SK-N-SH treated with all-trans-retinoic acid at 6 μM for 48 hours (cell line): ENCODE data around the gene RPS19BP1.

Experiments
- ATAC-seq: fragments of 200-7000 bp; cut with Tn5 transposase; 3 replicates; pipeline ENCODE4 v1.9.1; 2020; ENCODE audit warnings: mild to moderate bottlenecking, moderate library complexity
- ARNTL ChIP-seq: fragments of 450-650 bp; formaldehyde crosslinking; IDR thresholded peaks from 2 replicates; pipeline ENCODE4 v1.5.0; 2020; ENCODE audit warnings: low read depth, mild to moderate bottlenecking, moderate library complexity, borderline replicate concordance
- BACH2 ChIP-seq: fragments of 250-450 bp; sonication (Bioruptor Pico); IDR thresholded peaks from 2 replicates; pipeline ENCODE4 v1.9.0; 2021; ENCODE audit warnings: mild to moderate bottlenecking, borderline replicate concordance
- CSDC2 ChIP-seq: fragments of 250-450 bp; sonication (Bioruptor Pico); IDR thresholded peaks from 2 replicates; pipeline ENCODE4 v1.5.0; 2020; ENCODE audit warnings: mild to moderate bottlenecking, moderate library complexity
- ESRRG ChIP-seq: fragments of 250-450 bp; sonication (Bioruptor Pico); IDR thresholded peaks from 2 replicates; pipeline ENCODE4 v1.6.1; 2021; ENCODE audit warnings: mild to moderate bottlenecking
- GLIS3 ChIP-seq: fragments of 250-450 bp; sonication (Bioruptor Pico); IDR thresholded peaks from 2 replicates; pipeline ENCODE4 v1.5.0; 2020; ENCODE audit warnings: mild to moderate bottlenecking, moderate library complexity
- ISL1 ChIP-seq: fragments of 250-450 bp; sonication (Bioruptor Pico); IDR thresholded peaks from 2 replicates; pipeline ENCODE4 v2.1.2; 2022; ENCODE audit warnings: mild to moderate bottlenecking, moderate library complexity
- OSR1 ChIP-seq: fragments of 250-450 bp; sonication (Bioruptor Pico); IDR thresholded peaks from 2 replicates; pipeline ENCODE4 v1.8.0; 2022; ENCODE audit warnings: moderate library complexity, mild to moderate bottlenecking, inconsistent platforms
- PPARA ChIP-seq: fragments of 250-450 bp; sonication (Bioruptor Pico); IDR thresholded peaks from 2 replicates; pipeline ENCODE4 v1.5.0; 2020; ENCODE audit warnings: mild to moderate bottlenecking, borderline replicate concordance
- RARB ChIP-seq: fragments of 250-450 bp; sonication (Bioruptor Pico); IDR thresholded peaks from 2 replicates; pipeline ENCODE4 v1.8.0; 2021; ENCODE audit warnings: mild to moderate bottlenecking, moderate library complexity
- SNAI2 ChIP-seq: fragments of 250-450 bp; sonication (Bioruptor Pico); IDR thresholded peaks from 2 replicates; pipeline ENCODE4 v1.5.0; 2020; ENCODE audit warnings: mild to moderate bottlenecking, moderate library complexity
- TCF4 ChIP-seq: fragments of 250-450 bp; sonication (Bioruptor Pico); IDR thresholded peaks from 2 replicates; pipeline ENCODE4 v1.8.0; 2021; ENCODE audit warnings: mild to moderate bottlenecking, moderate library complexity, borderline replicate concordance
- TOX ChIP-seq: fragments of 250-450 bp; sonication (Bioruptor Pico); IDR thresholded peaks from 2 replicates; pipeline ENCODE4 v1.8.0; 2021; ENCODE audit warnings: mild to moderate bottlenecking, moderate library complexity, borderline replicate concordance
- ZC3H10 ChIP-seq: fragments of 250-450 bp; sonication (Bioruptor Pico); IDR thresholded peaks from 2 replicates; pipeline ENCODE4 v1.5.1; 2021; ENCODE audit warnings: mild to moderate bottlenecking, moderate library complexity
- ZFP3 ChIP-seq: fragments of 250-450 bp; sonication (Bioruptor Pico); IDR thresholded peaks from 2 replicates; pipeline ENCODE4 v1.5.0; 2020; ENCODE audit warnings: mild to moderate bottlenecking, moderate library complexity
- ZFP30 ChIP-seq: fragments of 450-650 bp; formaldehyde crosslinking; IDR thresholded peaks from 2 replicates; pipeline ENCODE4 v1.5.0; 2022; ENCODE audit warnings: mild to moderate bottlenecking, moderate library complexity
- ZNF565 ChIP-seq: fragments of 450-650 bp; formaldehyde crosslinking; conservative IDR thresholded peaks from 2 replicates; pipeline ENCODE4 v1.5.0; 2020; ENCODE audit warnings: low read depth, mild to moderate bottlenecking, moderate library complexity
- ZNF70 ChIP-seq: fragments of 450-650 bp; formaldehyde crosslinking; IDR thresholded peaks from 2 replicates; pipeline ENCODE4 v1.5.0; 2020; ENCODE audit warnings: mild to moderate bottlenecking, moderate library complexity
- ZNF8 ChIP-seq: fragments of 450-650 bp; formaldehyde crosslinking; IDR thresholded peaks from 2 replicates; pipeline ENCODE4 v1.5.0; 2020; ENCODE audit warnings: mild to moderate bottlenecking, moderate library complexity
- TF ChIP-seq, protein P1 (sequence below): fragments of 250-450 bp; sonication (Bioruptor Pico); IDR thresholded peaks from 2 replicates; pipeline ENCODE4 v1.5.0; 2020; ENCODE audit warnings: mild to moderate bottlenecking, moderate library complexity
- TF ChIP-seq, protein P2 (sequence below): fragments of 250-450 bp; sonication (Bioruptor Pico); IDR thresholded peaks from 2 replicates; pipeline ENCODE4 v1.5.1; 2021; ENCODE audit warnings: mild to moderate bottlenecking, moderate library complexity
- TF ChIP-seq, protein P3 (sequence below): fragments of 250-450 bp; sonication (Bioruptor Pico); IDR thresholded peaks from 2 replicates; pipeline ENCODE4 v1.8.0; 2020; ENCODE audit warnings: mild to moderate bottlenecking, moderate library complexity, borderline replicate concordance
- TF ChIP-seq, protein P4 (sequence below): fragments of 250-450 bp; sonication (Bioruptor Pico); IDR thresholded peaks from 2 replicates; pipeline ENCODE4 v1.8.0; 2021; ENCODE audit warnings: low read depth, mild to moderate bottlenecking, moderate library complexity, borderline replicate concordance

Gene RPS19BP1

DNA sequence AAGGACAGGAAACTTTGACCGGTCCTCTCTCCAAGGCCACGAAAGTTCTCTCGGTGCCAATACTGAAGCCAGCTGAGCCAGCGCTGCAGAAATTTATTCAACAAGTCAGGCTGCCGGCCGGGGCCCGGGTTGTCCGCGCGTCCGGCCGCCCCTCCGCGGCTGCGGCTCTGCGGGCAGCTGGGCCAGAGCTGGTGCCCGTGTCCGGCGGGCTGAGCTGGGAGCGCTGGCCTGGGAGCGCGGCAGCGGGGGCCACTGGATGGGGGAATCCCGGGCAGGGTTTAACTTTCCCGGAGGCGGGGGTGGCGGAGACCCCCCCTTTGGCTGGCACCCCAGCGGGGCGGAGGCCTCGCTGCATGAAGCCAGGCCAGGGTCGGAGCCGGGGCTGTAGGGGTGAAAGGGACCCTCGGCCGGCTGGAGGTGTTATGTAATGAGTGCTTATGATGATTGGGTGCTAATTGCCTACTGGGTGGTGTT, 25.7 kb upstream of the RPS19BP1 start:
- no peak for TF ChIP-seq ISL1 (CRISPR knock-in tag)
- TF ChIP-seq ZC3H10 (CRISPR knock-in tag): no peak
- no peak for TF ChIP-seq GLIS3
- no peak for TF ChIP-seq PPARA (CRISPR knock-in tag)
- TF ChIP-seq ZNF70 (CRISPR knock-in tag): no peak
- TF ChIP-seq ZNF565 (CRISPR knock-in tag): no peak
- no peak for TF ChIP-seq RARB (CRISPR knock-in tag)
- TF ChIP-seq, protein P1, sequence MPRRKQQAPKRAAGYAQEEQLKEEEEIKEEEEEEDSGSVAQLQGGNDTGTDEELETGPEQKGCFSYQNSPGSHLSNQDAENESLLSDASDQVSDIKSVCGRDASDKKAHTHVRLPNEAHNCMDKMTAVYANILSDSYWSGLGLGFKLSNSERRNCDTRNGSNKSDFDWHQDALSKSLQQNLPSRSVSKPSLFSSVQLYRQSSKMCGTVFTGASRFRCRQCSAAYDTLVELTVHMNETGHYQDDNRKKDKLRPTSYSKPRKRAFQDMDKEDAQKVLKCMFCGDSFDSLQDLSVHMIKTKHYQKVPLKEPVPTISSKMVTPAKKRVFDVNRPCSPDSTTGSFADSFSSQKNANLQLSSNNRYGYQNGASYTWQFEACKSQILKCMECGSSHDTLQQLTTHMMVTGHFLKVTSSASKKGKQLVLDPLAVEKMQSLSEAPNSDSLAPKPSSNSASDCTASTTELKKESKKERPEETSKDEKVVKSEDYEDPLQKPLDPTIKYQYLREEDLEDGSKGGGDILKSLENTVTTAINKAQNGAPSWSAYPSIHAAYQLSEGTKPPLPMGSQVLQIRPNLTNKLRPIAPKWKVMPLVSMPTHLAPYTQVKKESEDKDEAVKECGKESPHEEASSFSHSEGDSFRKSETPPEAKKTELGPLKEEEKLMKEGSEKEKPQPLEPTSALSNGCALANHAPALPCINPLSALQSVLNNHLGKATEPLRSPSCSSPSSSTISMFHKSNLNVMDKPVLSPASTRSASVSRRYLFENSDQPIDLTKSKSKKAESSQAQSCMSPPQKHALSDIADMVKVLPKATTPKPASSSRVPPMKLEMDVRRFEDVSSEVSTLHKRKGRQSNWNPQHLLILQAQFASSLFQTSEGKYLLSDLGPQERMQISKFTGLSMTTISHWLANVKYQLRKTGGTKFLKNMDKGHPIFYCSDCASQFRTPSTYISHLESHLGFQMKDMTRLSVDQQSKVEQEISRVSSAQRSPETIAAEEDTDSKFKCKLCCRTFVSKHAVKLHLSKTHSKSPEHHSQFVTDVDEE: no peak
- TF ChIP-seq ZFP30: no peak
- no peak for TF ChIP-seq CSDC2 (CRISPR knock-in tag)
- no peak for TF ChIP-seq OSR1 (CRISPR knock-in tag)
- TF ChIP-seq TCF4 (CRISPR knock-in tag): no peak
- TF ChIP-seq SNAI2 (CRISPR knock-in tag): no peak
- TF ChIP-seq ARNTL (CRISPR knock-in tag): no peak
- no peak for TF ChIP-seq ESRRG (CRISPR knock-in tag)
- TF ChIP-seq ZFP3 (CRISPR knock-in tag): no peak
- no peak for TF ChIP-seq TOX (CRISPR knock-in tag)
- TF ChIP-seq, protein P2, sequence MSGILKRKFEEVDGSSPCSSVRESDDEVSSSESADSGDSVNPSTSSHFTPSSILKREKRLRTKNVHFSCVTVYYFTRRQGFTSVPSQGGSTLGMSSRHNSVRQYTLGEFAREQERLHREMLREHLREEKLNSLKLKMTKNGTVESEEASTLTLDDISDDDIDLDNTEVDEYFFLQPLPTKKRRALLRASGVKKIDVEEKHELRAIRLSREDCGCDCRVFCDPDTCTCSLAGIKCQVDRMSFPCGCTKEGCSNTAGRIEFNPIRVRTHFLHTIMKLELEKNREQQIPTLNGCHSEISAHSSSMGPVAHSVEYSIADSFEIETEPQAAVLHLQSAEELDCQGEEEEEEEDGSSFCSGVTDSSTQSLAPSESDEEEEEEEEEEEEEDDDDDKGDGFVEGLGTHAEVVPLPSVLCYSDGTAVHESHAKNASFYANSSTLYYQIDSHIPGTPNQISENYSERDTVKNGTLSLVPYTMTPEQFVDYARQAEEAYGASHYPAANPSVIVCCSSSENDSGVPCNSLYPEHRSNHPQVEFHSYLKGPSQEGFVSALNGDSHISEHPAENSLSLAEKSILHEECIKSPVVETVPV (CRISPR knock-in tag): no peak
- TF ChIP-seq, protein P3, sequence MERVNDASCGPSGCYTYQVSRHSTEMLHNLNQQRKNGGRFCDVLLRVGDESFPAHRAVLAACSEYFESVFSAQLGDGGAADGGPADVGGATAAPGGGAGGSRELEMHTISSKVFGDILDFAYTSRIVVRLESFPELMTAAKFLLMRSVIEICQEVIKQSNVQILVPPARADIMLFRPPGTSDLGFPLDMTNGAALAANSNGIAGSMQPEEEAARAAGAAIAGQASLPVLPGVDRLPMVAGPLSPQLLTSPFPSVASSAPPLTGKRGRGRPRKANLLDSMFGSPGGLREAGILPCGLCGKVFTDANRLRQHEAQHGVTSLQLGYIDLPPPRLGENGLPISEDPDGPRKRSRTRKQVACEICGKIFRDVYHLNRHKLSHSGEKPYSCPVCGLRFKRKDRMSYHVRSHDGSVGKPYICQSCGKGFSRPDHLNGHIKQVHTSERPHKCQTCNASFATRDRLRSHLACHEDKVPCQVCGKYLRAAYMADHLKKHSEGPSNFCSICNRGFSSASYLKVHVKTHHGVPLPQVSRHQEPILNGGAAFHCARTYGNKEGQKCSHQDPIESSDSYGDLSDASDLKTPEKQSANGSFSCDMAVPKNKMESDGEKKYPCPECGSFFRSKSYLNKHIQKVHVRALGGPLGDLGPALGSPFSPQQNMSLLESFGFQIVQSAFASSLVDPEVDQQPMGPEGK (CRISPR knock-in tag): no peak
- no peak for TF ChIP-seq ZNF8
- no peak for ATAC-seq

DNA sequence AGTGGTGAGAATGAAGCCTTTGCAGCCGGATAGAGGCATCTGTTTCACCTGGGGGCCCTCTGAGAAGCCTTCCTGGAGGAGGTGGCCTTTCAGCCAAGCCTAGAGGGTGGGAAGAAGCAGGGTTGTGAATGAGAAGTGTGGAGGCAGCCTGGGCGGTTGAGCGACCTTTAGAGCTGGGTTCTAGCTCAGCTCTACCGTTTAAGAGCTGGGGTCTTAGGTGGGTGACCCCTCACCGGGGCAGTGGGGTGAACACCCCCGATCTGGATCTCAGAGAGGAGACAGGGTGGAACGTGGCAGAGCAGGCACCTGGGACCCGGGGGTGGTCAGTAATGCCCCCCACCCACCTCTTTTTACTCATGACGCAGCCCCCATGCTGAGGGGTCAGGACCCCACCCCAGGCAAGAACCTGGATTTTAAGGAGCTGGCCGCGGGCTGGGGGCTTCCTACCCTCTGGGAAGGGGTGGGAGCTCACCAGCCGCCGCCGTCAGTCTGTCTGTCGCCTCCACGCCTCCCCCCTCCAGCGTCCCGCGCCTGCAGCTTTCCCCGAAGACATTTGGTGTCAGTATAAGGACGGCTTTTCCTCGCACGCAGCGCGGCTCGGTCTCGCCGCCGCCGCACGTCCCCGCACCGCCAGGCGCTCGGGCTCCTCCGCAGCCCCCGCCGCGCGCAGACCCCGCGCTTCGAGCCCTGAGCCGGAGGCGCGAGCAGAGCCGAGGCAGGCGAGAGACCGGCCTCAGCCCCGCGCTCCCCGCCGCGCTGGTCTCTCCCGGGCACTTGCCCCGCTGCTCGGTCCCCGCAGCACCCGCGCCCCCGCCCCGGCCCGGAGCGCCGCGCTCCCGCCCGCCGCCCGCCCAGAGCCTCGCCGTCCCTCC, 24.7 kb upstream of the RPS19BP1 start:
- no peak for ATAC-seq
- TF ChIP-seq RARB (CRISPR knock-in tag) (no peak), ARNTL (CRISPR knock-in tag) (no peak), ZC3H10 (CRISPR knock-in tag) (no peak), ESRRG (CRISPR knock-in tag) (no peak), ZFP30 (no peak), CSDC2 (CRISPR knock-in tag) (no peak), PPARA (CRISPR knock-in tag) (no peak), TOX (CRISPR knock-in tag) (no peak), ISL1 (CRISPR knock-in tag) (no peak), ZNF565 (CRISPR knock-in tag) (no peak), BACH2 (no peak), GLIS3 (no peak), OSR1 (CRISPR knock-in tag) (no peak), TCF4 (CRISPR knock-in tag) (no peak)
- TF ChIP-seq, protein P1: no peak
- TF ChIP-seq, protein P2 (CRISPR knock-in tag): no peak
- TF ChIP-seq, protein P3 (CRISPR knock-in tag): no peak
- TF ChIP-seq, protein P4, sequence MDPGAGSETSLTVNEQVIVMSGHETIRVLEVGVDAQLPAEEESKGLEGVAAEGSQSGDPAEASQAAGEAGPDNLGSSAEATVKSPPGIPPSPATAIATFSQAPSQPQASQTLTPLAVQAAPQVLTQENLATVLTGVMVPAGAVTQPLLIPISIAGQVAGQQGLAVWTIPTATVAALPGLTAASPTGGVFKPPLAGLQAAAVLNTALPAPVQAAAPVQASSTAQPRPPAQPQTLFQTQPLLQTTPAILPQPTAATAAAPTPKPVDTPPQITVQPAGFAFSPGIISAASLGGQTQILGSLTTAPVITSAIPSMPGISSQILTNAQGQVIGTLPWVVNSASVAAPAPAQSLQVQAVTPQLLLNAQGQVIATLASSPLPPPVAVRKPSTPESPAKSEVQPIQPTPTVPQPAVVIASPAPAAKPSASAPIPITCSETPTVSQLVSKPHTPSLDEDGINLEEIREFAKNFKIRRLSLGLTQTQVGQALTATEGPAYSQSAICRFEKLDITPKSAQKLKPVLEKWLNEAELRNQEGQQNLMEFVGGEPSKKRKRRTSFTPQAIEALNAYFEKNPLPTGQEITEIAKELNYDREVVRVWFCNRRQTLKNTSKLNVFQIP (CRISPR knock-in tag): no peak
- TF ChIP-seq, all 23 proteins: peak for 0
